Measurements from ENCODE around the gene PURB.

DNA sequence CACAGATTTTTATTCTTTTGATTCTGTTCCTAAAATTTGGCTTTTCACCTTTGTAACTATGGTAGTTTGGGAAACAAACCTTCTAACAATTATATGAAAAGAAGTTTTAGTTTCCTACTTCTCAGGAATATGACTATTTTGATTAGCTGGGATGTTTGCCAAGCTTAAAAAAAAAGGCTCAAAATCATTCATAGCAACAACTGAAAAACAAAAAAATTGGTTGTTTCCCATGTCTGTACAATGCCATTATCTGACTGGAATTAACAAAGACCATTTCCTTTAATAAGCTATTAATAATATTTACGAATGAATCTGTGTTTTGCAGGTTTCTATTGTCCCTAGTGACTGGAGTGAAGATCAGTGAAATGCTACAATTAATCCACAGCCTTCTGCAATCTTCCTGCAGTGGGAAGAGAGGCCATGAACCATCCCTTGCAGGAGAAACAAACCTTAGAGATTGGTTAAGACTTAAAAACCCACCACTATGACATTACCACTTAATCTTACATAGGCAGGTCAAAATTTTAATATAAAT lies 4.2 kb downstream of the PURB start:
- no peak for TF ChIP-seq CTCF (conservative IDR thresholded peaks at IDR 0.05; ENCODE audit: low read depth, low read length)
- no peak for TF ChIP-seq CEBPB (IDR thresholded peaks at IDR 0.05; ENCODE audit: low read depth, low read length)
- TF ChIP-seq POLR2A (IDR thresholded peaks at IDR 0.05; ENCODE audit: low read depth, low read length), result 0 out of 2 replicates have a peak, but pooled peaks have one; percentile 3
- no peak for TF ChIP-seq RCOR1 (IDR thresholded peaks at IDR 0.05; ENCODE audit: insufficient replicate concordance, low read length)
- TF ChIP-seq, protein P1, sequence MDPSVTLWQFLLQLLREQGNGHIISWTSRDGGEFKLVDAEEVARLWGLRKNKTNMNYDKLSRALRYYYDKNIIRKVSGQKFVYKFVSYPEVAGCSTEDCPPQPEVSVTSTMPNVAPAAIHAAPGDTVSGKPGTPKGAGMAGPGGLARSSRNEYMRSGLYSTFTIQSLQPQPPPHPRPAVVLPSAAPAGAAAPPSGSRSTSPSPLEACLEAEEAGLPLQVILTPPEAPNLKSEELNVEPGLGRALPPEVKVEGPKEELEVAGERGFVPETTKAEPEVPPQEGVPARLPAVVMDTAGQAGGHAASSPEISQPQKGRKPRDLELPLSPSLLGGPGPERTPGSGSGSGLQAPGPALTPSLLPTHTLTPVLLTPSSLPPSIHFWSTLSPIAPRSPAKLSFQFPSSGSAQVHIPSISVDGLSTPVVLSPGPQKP (IDR thresholded peaks at IDR 0.05; ENCODE audit: borderline replicate concordance, low read depth, low read length), result no peak
- TF ChIP-seq RFX5 (IDR thresholded peaks at IDR 0.05; ENCODE audit: low read depth, low read length), result no peak
